ENCODE results near the gene HPSE2.
"Not testable (repeated sequence)": the region's sequence is repeated elsewhere in the genome, so short reads cannot be mapped to it uniquely, and the experiment has no call there.

The HPSE2 gene

DNA sequence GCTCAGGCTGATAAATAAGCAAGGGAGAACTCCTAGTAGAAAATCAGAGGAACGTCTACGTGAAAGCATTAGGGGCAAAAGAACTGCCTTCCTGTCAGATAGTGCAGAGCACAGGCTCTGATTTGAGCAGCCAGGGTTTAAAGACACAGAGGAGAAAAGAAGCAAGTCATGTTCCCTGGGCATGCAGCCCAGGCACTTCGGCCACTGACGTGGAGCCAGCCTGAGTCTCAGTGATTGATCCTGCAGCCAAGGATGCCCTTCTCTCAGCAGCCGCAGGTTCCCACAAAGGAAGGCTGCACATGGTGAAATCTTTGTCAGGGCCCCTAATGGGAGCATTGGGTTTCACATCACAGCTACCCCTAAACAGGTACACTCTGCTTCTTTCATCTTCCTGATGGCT lies 627.2 kb downstream of the HPSE2 start:
- no peak for DNase-seq

DNA sequence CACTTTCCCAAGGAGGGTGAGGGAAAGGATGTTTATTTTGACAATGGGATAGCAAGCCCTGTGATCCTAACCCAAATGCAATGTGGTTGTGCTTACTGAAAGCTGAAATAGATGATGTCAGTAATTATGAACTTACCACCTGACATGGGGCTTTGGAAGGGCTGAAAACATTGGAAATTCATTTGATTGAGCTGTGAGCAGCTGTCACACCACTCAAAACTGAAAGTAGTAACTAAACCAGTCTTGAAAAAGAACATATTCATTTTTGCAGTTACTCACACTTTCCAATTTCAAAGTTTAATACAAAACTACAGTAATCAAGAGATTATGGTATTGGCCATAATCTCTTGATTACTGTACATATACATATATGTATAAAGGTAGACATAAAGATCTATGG lies 633.4 kb downstream of the HPSE2 start:
- DNase-seq: no peak

DNA sequence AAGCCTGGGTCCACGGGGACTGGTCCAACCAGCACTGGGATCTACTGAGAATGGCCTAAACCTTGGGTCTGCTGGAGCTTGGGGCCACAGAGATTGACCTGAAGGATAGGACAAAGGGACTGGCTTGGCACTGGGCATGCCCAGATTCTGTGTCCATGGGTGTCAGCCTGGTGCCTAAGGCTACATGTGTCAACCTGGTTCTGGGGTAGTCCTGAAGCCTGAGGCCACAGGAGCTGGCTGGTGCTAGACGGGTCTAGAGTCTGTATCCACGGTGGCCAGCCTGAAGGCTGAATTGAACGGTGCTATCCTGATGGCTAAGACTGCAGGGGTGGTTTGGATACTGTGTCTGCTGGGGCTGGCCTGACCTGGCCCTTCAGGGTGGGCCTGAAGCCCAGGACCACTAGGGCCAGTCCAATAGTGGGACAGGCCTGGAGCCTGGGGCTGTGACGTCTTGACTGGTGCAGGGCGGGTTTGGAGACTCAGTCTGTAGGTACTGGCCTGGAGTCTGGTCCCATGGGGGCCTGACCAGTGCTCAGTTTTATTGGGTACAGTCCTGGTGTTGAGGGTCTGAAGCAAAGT lies 636.5 kb downstream of the HPSE2 start:
- DNase-seq: no peak

DNA sequence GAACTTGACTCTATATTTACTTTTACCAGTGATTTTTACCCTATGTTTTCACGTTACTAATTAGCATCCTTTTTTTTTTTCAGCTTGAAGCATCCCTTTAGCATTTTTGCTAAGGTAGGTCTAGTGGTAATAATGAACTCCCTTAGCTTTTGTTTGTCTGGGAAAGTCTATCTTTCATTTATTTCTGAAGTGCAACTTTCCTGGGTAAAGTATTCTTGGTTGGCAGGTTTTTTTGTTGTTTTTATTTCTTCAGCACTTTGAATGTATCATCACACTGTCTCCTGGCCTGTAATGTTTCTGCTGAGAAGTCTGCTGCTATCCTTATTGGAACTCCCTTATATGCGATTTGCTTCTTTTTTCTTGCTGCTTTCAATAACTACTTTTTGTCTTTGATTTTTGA lies 639.2 kb downstream of the HPSE2 start:
- DNase-seq: no peak

DNA sequence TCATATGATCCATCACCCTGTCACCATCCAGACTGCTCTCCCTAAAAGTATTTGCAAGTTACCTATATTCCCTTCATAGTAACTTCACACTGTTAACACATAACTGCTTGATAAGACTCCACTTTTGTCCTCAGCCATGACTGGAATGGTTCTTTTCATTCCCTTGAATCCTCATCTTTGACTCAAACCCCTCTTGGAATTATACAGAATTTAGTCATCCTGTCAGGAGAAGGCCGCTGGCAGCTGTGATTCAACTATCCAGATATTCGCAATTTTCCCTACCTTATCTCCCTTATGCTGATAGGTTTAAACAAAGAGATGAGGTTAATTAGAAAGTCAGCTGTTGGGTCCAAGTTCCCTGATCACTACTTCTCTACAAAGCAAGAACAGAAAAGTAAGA lies 646.0 kb downstream of the HPSE2 start:
- DNase-seq: no peak

DNA sequence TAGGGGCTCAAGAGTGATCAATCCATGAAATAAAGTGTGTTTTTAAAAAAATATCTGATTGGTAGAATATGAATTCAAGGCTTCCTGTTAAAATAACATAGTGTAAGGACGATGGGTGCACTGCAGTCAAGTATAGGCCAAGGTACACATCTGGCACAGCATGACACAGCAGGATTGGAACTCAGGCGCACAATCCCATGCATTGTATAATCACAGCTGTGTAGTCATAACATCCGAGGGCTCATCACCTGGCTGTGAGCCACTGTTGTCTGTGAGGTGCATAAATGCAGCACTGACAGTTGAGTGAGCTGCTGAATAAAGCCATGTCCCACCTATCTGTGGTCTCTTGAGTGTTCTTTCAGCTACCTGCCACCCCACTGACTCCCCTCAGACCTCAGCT lies 646.6 kb downstream of the HPSE2 start:
- DNase-seq: no peak

DNA sequence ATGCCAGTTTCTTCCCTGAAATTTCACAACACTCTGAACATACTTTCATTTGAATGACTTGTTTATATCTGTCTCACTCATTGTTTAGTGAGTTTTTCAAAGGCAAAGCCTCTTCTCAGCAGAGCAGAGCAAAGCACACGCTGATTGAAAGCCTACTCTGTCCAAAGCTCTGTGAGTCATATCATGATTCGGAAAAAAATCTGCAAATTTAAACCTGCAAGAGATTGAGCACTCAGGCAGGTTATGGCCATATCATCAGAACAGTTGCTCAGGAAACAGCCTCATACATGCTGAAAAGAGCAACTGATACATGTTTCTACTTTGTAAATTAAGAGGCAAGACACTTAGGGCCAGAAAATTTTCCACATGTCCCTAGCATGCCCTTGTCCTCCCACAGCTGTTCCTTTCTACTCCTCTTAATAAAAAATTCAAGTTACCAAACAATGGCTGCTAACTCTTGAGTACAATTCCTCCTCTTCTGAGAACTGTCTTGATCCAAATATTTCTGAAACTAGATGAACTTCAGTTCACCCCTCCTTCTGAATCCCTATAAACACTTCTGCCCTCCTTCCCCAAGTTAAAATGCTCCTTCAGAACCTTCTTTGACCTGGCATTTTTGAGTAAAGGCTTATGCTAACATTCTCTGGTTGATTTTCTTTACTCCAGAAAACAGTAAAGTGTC lies 648.4 kb downstream of the HPSE2 start:
- no peak for DNase-seq

DNA sequence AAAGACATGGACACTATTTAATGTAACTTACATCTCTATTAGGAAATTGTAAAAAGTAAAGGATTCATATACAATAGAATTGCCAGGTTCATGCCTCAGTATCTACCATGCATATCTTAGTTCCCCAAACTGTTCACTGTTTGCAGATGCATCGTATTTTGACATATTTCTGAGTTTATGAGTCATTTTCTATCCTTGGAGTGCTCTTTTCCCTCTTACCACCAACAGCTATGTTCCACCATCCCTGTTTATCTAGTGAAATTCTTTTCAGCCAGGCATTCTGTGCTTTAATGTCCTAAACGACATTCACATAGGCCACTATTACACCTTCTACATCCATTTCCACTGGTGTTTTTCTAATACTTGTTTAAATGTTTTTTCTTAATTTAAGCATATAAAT lies 649.6 kb downstream of the HPSE2 start:
- DNase-seq: no peak

DNA sequence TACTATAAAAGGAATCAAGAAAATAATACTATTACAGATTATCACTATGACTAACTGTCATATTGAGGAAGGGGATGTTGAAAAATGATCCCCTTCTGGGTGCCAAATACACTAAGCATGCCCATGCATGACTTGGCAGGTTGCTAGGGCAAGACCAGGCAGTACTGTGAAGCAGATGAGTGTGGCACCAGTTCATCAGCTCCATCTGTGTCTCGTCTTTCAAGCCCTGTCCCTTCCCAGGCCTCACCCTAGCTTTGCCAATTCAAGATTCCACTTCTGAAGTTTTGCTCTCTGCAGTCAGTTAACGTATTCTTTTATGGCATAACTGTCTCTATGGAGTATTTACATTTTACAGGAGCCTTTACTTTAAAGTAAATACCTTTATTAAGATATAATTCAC lies 653.3 kb downstream of the HPSE2 start:
- DNase-seq: no peak

DNA sequence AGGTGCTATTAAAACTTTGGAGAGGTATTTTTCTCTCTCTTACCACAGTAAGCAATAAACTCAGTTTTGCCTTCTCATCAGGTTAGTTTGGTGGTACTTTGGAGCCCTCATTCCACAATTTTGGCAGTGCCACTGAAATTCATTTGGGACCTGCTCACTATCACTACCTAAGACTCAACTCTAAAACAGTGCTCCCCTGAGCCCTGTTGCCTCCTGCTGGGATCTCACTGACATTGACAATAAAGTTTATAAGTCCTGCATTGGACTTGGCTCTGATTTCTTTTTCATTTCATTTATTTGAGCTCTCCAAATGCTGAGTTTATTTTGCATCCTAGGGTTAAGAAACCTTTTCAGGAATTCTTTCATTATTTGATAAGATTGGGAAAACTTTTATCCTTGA lies 658.1 kb downstream of the HPSE2 start:
- no peak for DNase-seq

DNA sequence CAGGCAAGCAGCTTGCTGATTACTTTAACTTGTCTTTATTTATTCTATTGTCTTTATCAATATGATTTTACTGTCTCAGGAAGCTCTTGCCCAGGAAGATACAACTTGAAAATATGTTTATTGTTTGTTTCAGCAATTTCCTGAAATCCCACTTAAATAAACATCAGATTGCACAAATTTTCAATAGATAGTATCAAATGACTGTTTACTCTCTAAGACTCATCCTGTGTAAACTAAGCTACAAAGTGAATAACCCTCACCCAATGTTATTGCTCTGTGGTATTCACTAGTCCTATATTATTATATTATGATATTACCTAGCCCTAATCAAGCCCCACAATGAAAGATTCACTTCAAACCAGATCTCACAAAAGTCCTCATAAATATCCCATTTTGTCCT lies 658.5 kb downstream of the HPSE2 start:
- DNase-seq: no peak

DNA sequence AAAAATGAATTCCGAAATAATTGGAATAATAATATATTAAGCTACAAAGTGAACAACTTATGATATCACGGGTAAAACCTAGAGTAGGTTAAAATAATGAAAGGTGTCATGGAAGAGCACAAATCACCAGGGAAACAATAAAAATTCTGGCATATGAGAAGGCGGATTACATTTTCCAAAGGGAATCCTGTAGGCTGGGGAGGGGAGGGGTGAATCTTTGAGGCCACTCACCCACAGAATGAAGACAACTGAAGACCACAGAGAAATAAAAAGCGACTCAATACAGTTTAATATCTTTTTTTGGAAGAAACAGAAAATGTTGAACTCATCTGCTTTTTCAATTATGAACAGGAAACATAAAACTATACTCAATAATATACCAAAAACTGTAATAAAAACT lies 659.6 kb downstream of the HPSE2 start:
- DNase-seq: no peak

DNA sequence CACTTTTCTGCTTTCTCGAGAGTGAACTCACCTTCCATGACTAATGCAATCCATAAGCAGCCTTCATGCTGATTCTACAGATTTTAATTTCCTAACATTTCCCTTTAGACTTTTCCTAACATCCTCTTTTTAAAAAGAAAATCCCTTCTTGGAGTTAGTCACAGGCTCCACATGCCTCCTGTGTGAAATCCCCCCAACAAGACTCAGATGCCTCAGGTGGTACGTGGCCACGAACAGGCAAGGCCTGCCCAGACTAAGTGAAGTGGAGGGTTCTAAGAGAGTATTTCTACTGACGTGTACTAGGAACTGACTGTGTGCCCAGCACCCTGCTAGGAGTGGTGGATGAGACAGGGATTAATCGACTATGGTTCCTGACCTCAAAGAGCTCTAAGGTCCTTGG lies 663.1 kb downstream of the HPSE2 start:
- DNase-seq: no peak

DNA sequence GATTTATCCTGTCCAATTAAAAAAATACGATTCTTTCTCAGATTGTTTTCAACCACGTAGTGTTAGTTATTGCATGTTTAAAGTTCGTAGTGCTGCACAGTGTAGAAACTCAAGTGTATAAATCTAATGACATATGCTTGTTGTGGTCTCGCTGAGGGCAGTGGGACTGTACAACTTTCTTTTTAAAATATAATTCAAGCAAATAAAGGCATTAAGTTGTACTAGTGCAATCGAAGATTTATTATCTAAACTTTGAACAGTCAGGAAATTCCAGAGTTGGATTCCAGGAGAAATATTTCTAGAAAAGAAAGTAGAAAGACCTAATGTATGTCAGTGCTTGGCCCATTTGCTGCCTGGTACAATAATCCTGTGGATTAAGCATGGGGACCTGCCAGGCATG lies 664.8 kb downstream of the HPSE2 start:
- no peak for DNase-seq

DNA sequence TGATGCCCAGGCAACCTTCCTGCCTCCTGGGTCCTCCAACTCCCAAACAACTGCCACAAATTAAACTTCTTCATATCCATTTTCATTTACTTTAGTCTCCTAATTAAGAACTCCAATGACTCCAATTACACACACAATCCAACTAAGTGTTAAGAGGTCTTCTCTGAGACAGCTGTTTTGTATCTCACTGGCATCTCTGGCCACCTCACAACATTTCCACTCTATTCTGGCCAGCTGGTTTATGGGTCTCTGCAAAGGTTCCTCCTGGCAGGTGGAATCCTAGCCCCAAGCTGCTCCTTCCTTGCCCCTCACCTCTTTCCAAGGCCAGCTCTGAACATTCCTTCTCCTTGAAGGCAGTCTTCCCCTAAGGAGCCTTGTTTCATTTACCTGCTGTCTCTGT lies 665.8 kb downstream of the HPSE2 start:
- no peak for DNase-seq

DNA sequence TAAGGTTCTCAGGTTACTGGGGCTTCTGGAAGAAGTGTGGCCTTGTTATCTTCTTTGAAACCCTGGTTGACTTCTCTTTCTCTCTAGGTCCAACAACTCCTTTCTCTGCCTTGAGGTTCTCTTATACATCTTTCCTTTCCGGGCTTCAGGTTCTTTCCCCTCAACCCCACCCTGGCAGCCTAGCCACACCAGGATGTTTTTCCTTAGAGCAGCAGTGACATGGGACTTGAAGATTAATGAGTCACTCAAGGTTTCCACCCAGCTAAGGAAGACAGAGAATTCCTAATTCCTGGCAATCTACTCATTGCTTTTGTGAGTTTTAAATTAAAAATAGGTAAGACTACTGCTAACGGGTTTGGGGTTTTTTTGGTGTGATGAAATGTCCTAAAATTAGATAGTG lies 667.1 kb downstream of the HPSE2 start:
- DNase-seq: no peak

DNA sequence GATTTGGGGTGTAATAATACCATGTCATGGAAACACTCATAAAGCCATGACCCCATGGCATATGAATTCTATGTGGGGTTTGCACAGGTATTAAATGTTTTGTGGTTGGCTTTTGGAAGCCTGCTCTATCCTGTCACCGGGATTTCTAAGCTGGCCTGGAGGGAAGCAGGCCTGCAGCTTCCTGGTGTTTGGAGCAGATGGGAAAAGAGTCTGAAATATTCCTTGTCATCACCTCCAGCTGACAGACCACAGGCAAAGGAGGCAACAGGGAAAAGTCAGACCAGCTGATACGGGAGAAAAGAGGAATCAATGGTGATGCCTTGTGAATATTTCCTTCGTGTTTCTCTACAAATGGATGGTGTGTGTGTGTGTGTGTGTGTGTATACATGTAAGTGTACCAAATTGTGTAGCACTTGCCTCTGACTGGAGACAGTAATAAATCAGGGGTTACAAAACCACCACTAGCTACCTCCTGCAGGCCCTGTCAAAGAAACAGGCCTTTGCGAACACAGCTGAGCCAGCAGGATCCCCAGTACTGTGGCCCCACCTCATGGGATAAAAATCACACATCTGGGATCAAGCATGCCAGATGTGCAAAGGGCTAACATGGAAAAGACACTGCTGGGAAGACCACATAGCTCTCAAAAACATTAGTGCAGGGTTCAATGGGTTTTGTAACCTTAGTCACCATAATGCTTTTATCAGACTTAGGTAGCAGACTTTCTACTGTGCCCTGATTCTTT lies 668.1 kb downstream of the HPSE2 start:
- DNase-seq: no peak

DNA sequence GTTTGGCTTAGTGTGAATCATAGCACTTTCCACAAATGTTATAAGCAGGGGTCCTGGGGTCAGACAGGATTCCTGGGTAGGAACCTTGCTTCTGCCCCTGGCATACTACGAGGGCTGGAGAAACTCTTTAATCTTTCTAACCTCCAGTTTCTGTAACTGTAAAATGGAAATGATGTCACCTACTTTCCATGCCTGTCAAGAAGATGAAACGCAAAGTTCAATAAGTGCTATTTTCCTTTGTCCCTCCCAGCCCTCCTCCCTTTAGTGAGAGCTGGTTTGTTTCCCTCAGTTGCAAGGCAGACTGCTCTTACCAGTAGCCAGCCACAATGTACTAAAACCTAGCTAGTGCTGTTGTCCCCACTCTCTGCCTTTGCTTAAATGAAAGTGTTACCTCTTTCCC lies 671.8 kb downstream of the HPSE2 start:
- DNase-seq: no peak

DNA sequence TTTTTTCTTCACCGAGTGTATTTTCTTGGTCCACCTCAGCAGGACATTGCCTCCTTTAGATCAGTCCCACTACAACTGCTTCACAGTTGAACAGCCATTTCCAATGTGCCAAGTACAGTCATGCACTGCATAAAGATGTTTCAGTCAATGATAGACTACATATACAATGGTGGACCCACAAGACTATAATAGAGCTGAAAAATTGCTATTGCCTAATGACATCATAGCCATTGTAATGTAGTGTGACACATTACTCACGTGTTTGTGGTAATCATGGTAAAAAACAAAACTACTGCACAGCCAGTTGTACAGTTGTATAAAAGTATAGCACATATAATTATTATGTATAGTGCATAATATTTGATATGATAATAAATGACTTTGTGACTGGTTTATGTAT lies 675.1 kb downstream of the HPSE2 start:
- no peak for DNase-seq

DNA sequence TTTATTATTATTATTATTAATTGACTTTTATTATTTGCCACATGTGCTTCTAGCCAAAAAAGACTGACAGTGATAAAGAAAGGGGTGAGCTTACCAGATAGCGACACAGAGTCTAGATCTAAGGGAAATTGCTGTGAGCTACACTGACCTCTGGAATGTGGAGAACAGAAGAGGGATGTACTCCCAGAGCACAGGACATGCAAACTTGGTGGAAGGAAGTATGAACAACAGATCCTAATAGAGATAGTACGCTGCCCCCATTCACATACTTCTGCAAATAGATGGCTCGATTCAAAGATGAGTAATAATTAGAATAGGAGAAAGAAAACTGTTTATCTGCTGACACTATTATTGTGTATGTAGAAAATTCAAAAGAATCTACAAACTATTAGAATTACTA lies 679.6 kb downstream of the HPSE2 start:
- no peak for DNase-seq

DNA sequence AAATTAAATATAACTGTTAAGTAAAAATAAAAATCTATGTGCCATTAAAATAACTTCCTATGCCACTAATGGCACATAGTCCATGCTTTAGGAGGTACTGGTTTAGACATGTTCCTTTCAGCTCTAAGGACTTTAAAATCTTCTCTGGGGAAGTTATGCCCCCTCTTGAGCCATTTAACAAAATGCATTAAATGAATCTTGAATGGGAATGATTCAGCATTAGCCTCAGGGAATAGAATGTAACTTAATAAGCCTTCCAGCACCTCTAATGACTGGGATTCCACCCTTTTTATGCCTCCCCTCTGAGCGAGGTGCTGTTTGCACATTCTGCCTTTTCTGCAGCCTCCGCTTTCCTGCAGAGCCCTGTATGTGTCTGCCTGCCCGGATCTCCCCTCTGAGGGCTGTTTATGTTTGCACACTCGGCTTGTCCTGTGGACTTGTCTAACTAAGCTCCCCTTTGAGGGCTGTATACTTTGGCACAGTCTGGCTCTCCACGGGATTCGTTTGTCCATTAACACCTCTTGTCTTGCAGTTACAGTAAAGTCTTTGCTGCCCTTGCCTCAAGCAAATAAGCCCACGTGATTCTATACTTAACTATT lies 680.5 kb downstream of the HPSE2 start:
- DNase-seq: peak; percentile 24

DNA sequence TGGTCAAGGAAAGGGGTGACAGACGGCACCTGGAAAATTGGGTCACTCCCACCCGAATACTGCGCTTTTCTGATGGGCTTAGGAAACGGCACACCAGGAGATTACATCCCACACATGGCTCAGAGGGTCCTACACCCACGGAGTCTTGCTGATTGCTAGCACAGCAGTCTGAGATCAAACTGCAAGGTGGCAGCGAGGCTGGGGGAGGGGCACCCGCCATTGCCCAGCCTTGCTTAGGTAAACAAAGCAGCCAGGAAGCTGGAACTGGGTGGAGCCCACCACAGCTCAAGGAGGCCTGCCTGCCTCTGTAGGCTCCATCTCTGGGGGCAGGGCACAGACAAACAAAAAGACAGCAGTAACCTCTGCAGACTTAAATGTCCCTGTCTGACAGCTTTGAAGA lies 694.1 kb downstream of the HPSE2 start:
- not testable (repeated sequence) for DNase-seq

DNA sequence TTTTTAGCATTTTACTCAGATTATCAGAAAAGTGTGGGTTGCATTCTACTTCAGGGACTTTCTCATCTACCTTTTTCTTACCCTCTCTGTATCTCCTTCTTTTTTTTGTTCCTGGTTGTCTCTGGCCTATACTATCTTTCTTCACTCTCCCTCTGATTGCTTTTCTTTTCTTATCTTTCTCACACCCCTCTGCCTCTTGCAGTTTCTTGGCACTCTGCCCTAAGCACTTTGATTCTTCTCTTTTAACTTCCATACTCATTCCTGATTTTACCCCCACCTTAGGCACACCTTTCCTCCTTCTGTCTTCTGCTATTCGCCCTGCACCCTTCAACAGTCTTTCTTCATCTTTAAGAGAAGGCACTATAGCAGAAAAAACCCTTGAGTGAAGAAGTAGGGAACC lies 696.1 kb downstream of the HPSE2 start:
- DNase-seq: no peak

DNA sequence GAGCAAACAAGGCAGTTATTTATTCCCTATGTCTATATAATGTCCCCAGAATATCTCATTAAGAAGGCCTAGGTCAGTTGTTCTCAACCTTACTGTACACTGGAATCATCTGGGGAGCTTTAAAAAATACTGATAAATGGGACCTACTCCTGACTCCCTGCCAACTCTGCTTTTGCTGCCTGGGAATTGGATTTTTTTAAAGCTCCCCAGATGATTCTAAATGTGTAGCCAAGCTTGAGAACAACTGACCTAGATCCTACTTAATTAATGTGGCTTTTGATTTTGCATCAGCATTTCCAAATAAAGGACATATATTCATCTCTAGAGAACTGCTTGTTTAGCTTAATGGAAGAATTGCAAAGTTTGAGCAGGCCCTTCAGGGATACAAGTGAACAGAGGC lies 697.2 kb downstream of the HPSE2 start:
- no peak for DNase-seq
